WTC11 (cell line): ENCODE data around the gene RNF113A. TPM values are rescaled to one million over a fixed set of nuclear protein-coding genes. Genes with fewer than 3 reads are reported as not detected.
"Not testable (repeated sequence)": the region's sequence is repeated elsewhere in the genome, so short reads cannot be mapped to it uniquely, and the experiment has no call there.

Experiments
- ATAC-seq: fragments of 200-7000 bp; cut with Tn5 transposase; 2 replicates; pipeline ENCODE4 v1.10.0; 2021; ENCODE audit warnings: mild to moderate bottlenecking, moderate library complexity
- CTCF ChIA-PET: fragments of 300-600 bp; sonication (Branson Sonifier 250); formaldehyde crosslinking; loops from one replicate; lab custom pipeline; 2021; ENCODE audit warnings: antibody characterized with exemption; lab: Charles Lee
- POLR2A ChIA-PET: fragments of 350-600 bp; sonication (Branson Sonifier 250); formaldehyde crosslinking; loops from one replicate; lab custom pipeline; 2021; ENCODE audit warnings: antibody characterized with exemption; lab: Charles Lee
- DNase-seq: peaks from one replicate; pipeline ENCODE4 v3.0.0; 2021; ENCODE audit warnings: low spot score
- H3K27ac Mint-ChIP-seq: 2 replicates; pipeline ENCODE4 v1.8.0; 2021; ENCODE audit warnings: mixed read lengths
- H3K27me3 Mint-ChIP-seq: 2 replicates; pipeline ENCODE4 v1.8.0; 2021; ENCODE audit warnings: low read depth, mild to moderate bottlenecking, moderate library complexity, mixed read lengths
- H3K36me3 Mint-ChIP-seq: 2 replicates; pipeline ENCODE4 v1.8.0; 2021; ENCODE audit warnings: mixed read lengths
- H3K4me1 Mint-ChIP-seq: 2 replicates; pipeline ENCODE4 v1.8.0; 2022; ENCODE audit warnings: mixed read lengths
- H3K4me3 Mint-ChIP-seq: 2 replicates; pipeline ENCODE4 v1.8.0; 2021; ENCODE audit warnings: mild to moderate bottlenecking, moderate library complexity, mixed read lengths
- H3K9me3 Mint-ChIP-seq: 2 replicates; pipeline ENCODE4 v1.8.0; 2021; ENCODE audit warnings: mixed read lengths
- ATF3 ChIP-seq: sonication (generic); formaldehyde crosslinking; conservative IDR thresholded peaks from 2 replicates; pipeline ENCODE4 v1.8.1; 2022; ENCODE audit warnings: mild to moderate bottlenecking, missing genetic modification reagents
- ATF6 ChIP-seq: sonication (generic); formaldehyde crosslinking; IDR thresholded peaks from 2 replicates; pipeline ENCODE4 v1.8.1; 2023; ENCODE audit warnings: mild to moderate bottlenecking, missing genetic modification reagents
- E2F5 ChIP-seq: sonication (generic); formaldehyde crosslinking; IDR thresholded peaks from 2 replicates; pipeline ENCODE4 v1.8.1; 2022; ENCODE audit warnings: mild to moderate bottlenecking, moderate library complexity, missing genetic modification reagents
- FOXP1 ChIP-seq: sonication (generic); formaldehyde crosslinking; IDR thresholded peaks from 2 replicates; pipeline ENCODE4 v1.8.0; 2022; ENCODE audit warnings: missing genetic modification reagents, mild to moderate bottlenecking, moderate library complexity, borderline replicate concordance
- FOXP4 ChIP-seq: sonication (generic); formaldehyde crosslinking; IDR thresholded peaks from 2 replicates; pipeline ENCODE4 v1.8.0; 2022; ENCODE audit warnings: mild to moderate bottlenecking, missing genetic modification reagents
- GTF2I ChIP-seq: fragments of 250-450 bp; sonication (Bioruptor Pico); conservative IDR thresholded peaks from 2 replicates; pipeline ENCODE4 v1.4.0; 2021; ENCODE audit warnings: mild to moderate bottlenecking
- HMGA2 ChIP-seq: fragments of 250-450 bp; sonication (Bioruptor Pico); IDR thresholded peaks from 2 replicates; pipeline ENCODE4 v1.4.0; 2021; ENCODE audit warnings: mild to moderate bottlenecking, moderate library complexity
- IRF2 ChIP-seq: sonication (generic); formaldehyde crosslinking; IDR thresholded peaks from 2 replicates; pipeline ENCODE4 v1.8.0; 2022; ENCODE audit warnings: low read depth, missing genetic modification reagents, borderline replicate concordance
- OVOL2 ChIP-seq: fragments of 250-450 bp; sonication (Bioruptor Pico); IDR thresholded peaks from 2 replicates; pipeline ENCODE4 v1.9.0; 2021; ENCODE audit warnings: mild to moderate bottlenecking, borderline replicate concordance
- PRRX2 ChIP-seq: fragments of 250-450 bp; sonication (Bioruptor Pico); IDR thresholded peaks from 2 replicates; pipeline ENCODE4 v1.8.0; 2021; ENCODE audit warnings: mild to moderate bottlenecking
- TCF7 ChIP-seq: sonication (generic); formaldehyde crosslinking; IDR thresholded peaks from 2 replicates; pipeline ENCODE4 v1.8.0; 2022; ENCODE audit warnings: mild to moderate bottlenecking, low read depth, missing genetic modification reagents, moderate library complexity
- TEAD4 ChIP-seq: sonication (generic); formaldehyde crosslinking; IDR thresholded peaks from 2 replicates; pipeline ENCODE4 v1.8.0; 2022; ENCODE audit warnings: mild to moderate bottlenecking, missing genetic modification reagents
- USF1 ChIP-seq: sonication (generic); formaldehyde crosslinking; IDR thresholded peaks from 2 replicates; pipeline ENCODE4 v1.8.0; 2022; ENCODE audit warnings: mild to moderate bottlenecking, missing genetic modification reagents
- ZNF121 ChIP-seq: sonication (generic); formaldehyde crosslinking; IDR thresholded peaks from 2 replicates; pipeline ENCODE4 v1.8.0; 2023; ENCODE audit warnings: missing genetic modification reagents
- ZNF219 ChIP-seq: sonication (generic); formaldehyde crosslinking; IDR thresholded peaks from 2 replicates; pipeline ENCODE4 v1.8.0; 2023; ENCODE audit warnings: missing genetic modification reagents, mild to moderate bottlenecking, borderline replicate concordance
- ZNF263 ChIP-seq: sonication (generic); formaldehyde crosslinking; IDR thresholded peaks from 2 replicates; pipeline ENCODE4 v1.8.1; 2022; ENCODE audit warnings: low read depth, mild to moderate bottlenecking, moderate library complexity, missing genetic modification reagents
- ZNF416 ChIP-seq: fragments of 250-450 bp; sonication (Bioruptor Pico); IDR thresholded peaks from 2 replicates; pipeline ENCODE4 v1.9.0; 2021; ENCODE audit warnings: mild to moderate bottlenecking, inconsistent platforms
- ZNF423 ChIP-seq: fragments of 250-450 bp; sonication (Bioruptor Pico); IDR thresholded peaks from 2 replicates; pipeline ENCODE4 v2.1.2; 2022; ENCODE audit warnings: mild to moderate bottlenecking, moderate library complexity
- total RNA-seq: library from RNA; stranded (reverse); gene quantifications from 3 replicates; pipeline ENCODE4 v1.2.3, GENCODE V29; 2021
- TF ChIP-seq, protein P1 (sequence below): sonication (generic); formaldehyde crosslinking; IDR thresholded peaks from 2 replicates; pipeline ENCODE4 v1.8.0; 2022; ENCODE audit warnings: mild to moderate bottlenecking, missing genetic modification reagents

The RNF113A gene
- total RNA-seq, 1 experiment from 2014 or later: 16.9 TPM

DNA sequence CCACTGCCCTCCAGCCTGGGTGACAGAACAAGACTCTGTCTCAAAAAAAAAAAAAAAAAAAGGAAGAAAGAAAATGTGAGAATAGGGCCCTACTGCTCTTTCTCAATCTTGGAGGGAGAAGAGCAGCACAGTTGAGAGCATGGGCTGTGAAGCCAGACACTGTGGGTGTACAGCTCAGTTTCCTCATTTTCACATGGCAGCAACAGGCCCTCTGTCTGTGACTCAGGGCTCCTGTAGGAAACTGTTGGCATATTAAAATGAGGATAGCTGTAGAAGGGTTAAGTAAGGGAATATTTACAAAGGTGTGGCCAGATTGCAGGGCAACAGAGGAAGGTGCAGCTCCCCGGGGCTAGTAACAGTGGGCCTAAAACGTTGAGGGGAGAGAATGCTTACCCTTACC is 27.6 kb upstream of the RNF113A start:
- ChIA-PET CTCF (interaction anchor here (1.7 kb wide), 1 partner anchor 11 kb away, joined by 13 read pairs; no protein-coding TSS in a partner anchor), POLR2A (no interaction called here)
- no peaks in the 10 kb centered on the region for H3K36me3 Mint-ChIP-seq
- H3K27ac Mint-ChIP-seq: no peak overlapping the region
- ATAC-seq (no peak), DNase-seq (no peak)
- H3K4me1 Mint-ChIP-seq: peaks cover 4% of the 10 kb centered on the region
- no peaks in the 10 kb centered on the region for H3K9me3 Mint-ChIP-seq
- no peaks in the 10 kb centered on the region for H3K27me3 Mint-ChIP-seq
- H3K4me3 Mint-ChIP-seq: no peak overlapping the region
- no peak for TF ChIP-seq ZNF416 (CRISPR knock-in tag)
- no peak for TF ChIP-seq E2F5 (CRISPR knock-in tag)
- TF ChIP-seq ATF3 (CRISPR knock-in tag): no peak
- TF ChIP-seq FOXP4 (CRISPR knock-in tag): no peak
- TF ChIP-seq ZNF219 (CRISPR knock-in tag): no peak
- no peak for TF ChIP-seq ATF6 (CRISPR knock-in tag)
- no peak for TF ChIP-seq ZNF121
- no peak for TF ChIP-seq ZNF263 (CRISPR knock-in tag)
- no peak for TF ChIP-seq OVOL2 (CRISPR knock-in tag)
- no peak for TF ChIP-seq GTF2I (CRISPR knock-in tag)
- no peak for TF ChIP-seq PRRX2 (CRISPR knock-in tag)

DNA sequence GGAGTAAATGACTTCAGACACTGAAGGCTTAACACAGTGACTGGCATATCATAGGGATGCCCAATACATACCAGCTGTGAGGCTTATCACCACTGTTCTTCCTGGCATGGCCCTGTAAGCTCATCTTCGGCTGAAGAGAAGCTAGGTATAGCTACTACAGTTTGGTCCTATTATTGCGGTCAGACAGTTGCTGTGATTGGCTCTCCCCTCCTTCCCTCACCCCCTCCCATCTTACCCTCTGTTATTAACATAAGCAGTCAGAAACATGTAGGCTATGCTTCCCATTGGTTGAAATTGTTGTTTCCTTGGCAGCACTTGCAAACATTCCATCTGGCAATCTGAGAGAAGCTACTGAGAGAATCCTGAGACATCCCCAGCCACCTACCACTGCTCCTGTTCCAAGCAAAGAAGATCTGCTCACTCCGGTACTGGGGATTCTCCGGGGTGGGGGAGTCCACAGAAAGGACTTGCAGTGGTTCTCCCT is 24.4 kb upstream of the RNF113A start, which contains the start of gene AKAP14:
Gene AKAP14 (plus strand): TSS at position 51 of the 484 bp plus-strand sequence. CDS start 7,331 bp downstream, outside the sequence.
- Mint-ChIP-seq H3K36me3 (no peaks in the 10 kb centered on the region), H3K27ac (no peak within 1 kb of the TSS; the same call in 1 of the 2 replicates), H3K4me1 (peaks cover 4% of the 10 kb centered on the region), H3K27me3 (no peaks in the 10 kb centered on the region), H3K4me3 (peak within 1 kb of the TSS; percentile 45), H3K9me3 (no peaks in the 10 kb centered on the region)
- ATAC-seq (peak; percentile 87), DNase-seq (no peak)
- CTCF ChIA-PET: interaction anchor here (1.2 to 1.6 kb wide), 3 partner anchors 8 to 105 kb away, joined by 3 to 15 read pairs (median 3); partner anchors contain the start of gene RPL39
- no peak for TF ChIP-seq TEAD4 (CRISPR knock-in tag)
- no peak for TF ChIP-seq FOXP1
- no peak for TF ChIP-seq USF1 (CRISPR knock-in tag)
- TF ChIP-seq HMGA2 (CRISPR knock-in tag): no peak
- no peak for TF ChIP-seq ZNF423 (CRISPR knock-in tag)
- TF ChIP-seq, protein P1, sequence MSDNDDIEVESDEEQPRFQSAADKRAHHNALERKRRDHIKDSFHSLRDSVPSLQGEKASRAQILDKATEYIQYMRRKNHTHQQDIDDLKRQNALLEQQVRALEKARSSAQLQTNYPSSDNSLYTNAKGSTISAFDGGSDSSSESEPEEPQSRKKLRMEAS (CRISPR knock-in tag): no peak
- TF ChIP-seq ATF3 (CRISPR knock-in tag): no peak
- no peak for TF ChIP-seq ZNF121
- TF ChIP-seq IRF2: no peak
- TF ChIP-seq ZNF263 (CRISPR knock-in tag): no peak
- TF ChIP-seq TCF7 (CRISPR knock-in tag): no peak
- POLR2A ChIA-PET: interaction anchor here (1.5 kb wide), 1 partner anchor 43 kb away, joined by 4 read pairs; the partner anchor contains the start of gene UPF3B

GRCh38 chrX:119891961-119892692 is 20.6 kb upstream of the RNF113A start:
- POLR2A ChIA-PET, H3K27ac Mint-ChIP-seq: not testable (repeated sequence)
- CTCF ChIA-PET: interaction anchor here (1.1 kb wide), 1 partner anchor 10 kb away, joined by 3 read pairs; no protein-coding TSS in a partner anchor

GRCh38 chrX:119890626-119891025 is 19.1 kb upstream of the RNF113A start:
- H3K27me3 Mint-ChIP-seq, POLR2A ChIA-PET, DNase-seq, ATAC-seq, CTCF ChIA-PET, H3K9me3 Mint-ChIP-seq, H3K4me3 Mint-ChIP-seq, H3K36me3 Mint-ChIP-seq, H3K4me1 Mint-ChIP-seq, H3K27ac Mint-ChIP-seq: not testable (repeated sequence)

More at GRCh38 chrX:119891961-119892692, 20.6 kb upstream of the RNF113A start:
- H3K27me3 Mint-ChIP-seq, H3K36me3 Mint-ChIP-seq, ATAC-seq, H3K9me3 Mint-ChIP-seq, DNase-seq, H3K4me3 Mint-ChIP-seq, H3K4me1 Mint-ChIP-seq: not testable (repeated sequence)
